A549 (cell line): ENCODE results near the gene SPAG17. TPM values are rescaled to one million over a fixed set of nuclear protein-coding genes. Genes with fewer than 3 reads are reported as not detected.
"Not testable (repeated sequence)": the region's sequence is repeated elsewhere in the genome, so short reads cannot be mapped to it uniquely, and the experiment has no call there.

Experiments used
- ATAC-seq, 2 experiments: fragments of 200-7000 bp in 1 of 2; fragments of >200 bp in 1 of 2; cut with Nextera tagmentation in 1 of 2; cut with Tn5 transposase in 1 of 2; 3 replicates each; pipeline versions ENCODE4 v1.8.0 to v1.9.1; 2018 to 2020; ENCODE audit warnings: mild to moderate bottlenecking in 1 of 2, moderate library complexity in 1 of 2
- CTCF ChIA-PET: fragments of 300-600 bp; sonication (Branson Sonifier 250); formaldehyde crosslinking; extraction: SDS; loops from one replicate; lab custom pipeline; 2021; ENCODE audit warnings: antibody characterized with exemption, inconsistent platforms; lab: Yijun Ruan, JAX
- POLR2A ChIA-PET: fragments of 350-600 bp; formaldehyde crosslinking; extraction: SDS; loops from one replicate; lab custom pipeline; 2021; ENCODE audit warnings: antibody characterized with exemption, inconsistent platforms; lab: Yijun Ruan, JAX
- DNase-seq, 2 experiments: peaks; one replicate each; pipeline versions ENCODE4 v3.0.0 to v3.0.0-alpha.2; 2011 to 2016; ENCODE audit warnings: low read depth in 1 of 2, low spot score in 1 of 2
- FAIRE-seq: peaks from 2 replicates; lab custom pipeline; 2011; peaks lifted over from hg19 to GRCh38; lab: Jason Lieb, UNC
- H3K27ac ChIP-seq, 2 experiments: fragments of >200 bp; sonication (Bioruptor Twin); formaldehyde crosslinking; 3 replicates each; pipeline ENCODE4 v1.5.1; 2016 to 2017
- H3K4me1 ChIP-seq: fragments of >200 bp; sonication (Bioruptor Twin); formaldehyde crosslinking; 3 replicates; pipeline ENCODE4 v1.6.1; 2016
- H3K4me2 ChIP-seq: fragments of >200 bp; sonication (Bioruptor Twin); formaldehyde crosslinking; 3 replicates; pipeline ENCODE4 v1.6.1; 2016
- H3K4me3 ChIP-seq: fragments of >200 bp; sonication (Bioruptor Twin); formaldehyde crosslinking; 3 replicates; pipeline ENCODE4 v1.5.1; 2016
- H3K9me3 ChIP-seq: fragments of >200 bp; sonication (Bioruptor Twin); formaldehyde crosslinking; 3 replicates; pipeline ENCODE4 v1.6.1; 2016
- ATOH8 ChIP-seq: fragments of 250-450 bp; sonication (Bioruptor Pico); IDR thresholded peaks from 2 replicates; pipeline ENCODE4 v1.5.0; 2020; ENCODE audit warnings: low read depth, mild to moderate bottlenecking, moderate library complexity
- CBX2 ChIP-seq: fragments of 200-600 bp; sonication (generic); IDR thresholded peaks from 2 replicates; pipeline ENCODE4 v1.6.1; 2016; ENCODE audit warnings: low read depth, mild to moderate bottlenecking, borderline replicate concordance
- CBX8 ChIP-seq: fragments of 200-600 bp; sonication (generic); IDR thresholded peaks from 2 replicates; pipeline ENCODE4 v1.6.1; 2016
- CTCF ChIP-seq: fragments of >200 bp; sonication (Bioruptor Twin); formaldehyde crosslinking; IDR thresholded peaks from 3 replicates; pipeline ENCODE4 v1.5.1; 2016
- E2F6 ChIP-seq: IDR thresholded peaks from 2 replicates; pipeline ENCODE4 v1.6.1; 2012; ENCODE audit warnings: low read depth, borderline replicate concordance
- ELK1 ChIP-seq: fragments of 150-350 bp; IDR thresholded peaks from 2 replicates; pipeline ENCODE4 v1.6.1; 2014; ENCODE audit warnings: low read depth, mild to moderate bottlenecking, low read length
- FOSB ChIP-seq: fragments of 250-450 bp; sonication (Bioruptor Pico); IDR thresholded peaks from 2 replicates; pipeline ENCODE4 v1.5.0; 2020; ENCODE audit warnings: mild to moderate bottlenecking, moderate library complexity
- FOSL2 ChIP-seq, 2 experiments: fragments of 450-650 bp in 1 of 2; fragments of >200 bp in 1 of 2; sonication (Bioruptor Twin) in 1 of 2; formaldehyde crosslinking; IDR thresholded peaks; 2 replicates each; pipeline versions ENCODE4 v1.5.0 to v1.6.1; 2016 to 2020; ENCODE audit warnings: mild to moderate bottlenecking in 1 of 2, moderate library complexity in 1 of 2
- FOXS1 ChIP-seq: fragments of 250-450 bp; sonication (Bioruptor Pico); IDR thresholded peaks from 2 replicates; pipeline ENCODE4 v1.5.0; 2020; ENCODE audit warnings: mild to moderate bottlenecking, moderate library complexity
- HDAC2 ChIP-seq: fragments of 200-600 bp; sonication (generic); IDR thresholded peaks from 2 replicates; pipeline ENCODE4 v1.6.1; 2016
- HEYL ChIP-seq: fragments of 250-450 bp; sonication (Bioruptor Pico); IDR thresholded peaks from 2 replicates; pipeline ENCODE4 v1.8.0; 2021; ENCODE audit warnings: mild to moderate bottlenecking, moderate library complexity
- HMGXB4 ChIP-seq: fragments of 250-450 bp; sonication (Bioruptor Pico); IDR thresholded peaks from 2 replicates; pipeline ENCODE4 v1.5.0; 2021; ENCODE audit warnings: mild to moderate bottlenecking, moderate library complexity, borderline replicate concordance
- HOXB13 ChIP-seq: fragments of 250-450 bp; sonication (Bioruptor Pico); IDR thresholded peaks from 2 replicates; pipeline ENCODE4 v1.5.0; 2020; ENCODE audit warnings: low read depth, mild to moderate bottlenecking, moderate library complexity
- JUN ChIP-seq, 2 experiments: fragments of >200 bp; sonication (Bioruptor Twin); formaldehyde crosslinking; IDR thresholded peaks; 2 replicates in 1 of 2; 3 replicates in 1 of 2; pipeline ENCODE4 v1.6.1; 2016 to 2017
- JUNB ChIP-seq: fragments of >200 bp; sonication (Bioruptor Twin); formaldehyde crosslinking; IDR thresholded peaks from 2 replicates; pipeline ENCODE4 v1.6.1; 2016
- MYC ChIP-seq: IDR thresholded peaks from 2 replicates; pipeline ENCODE4 v1.6.1; 2012; ENCODE audit warnings: mild to moderate bottlenecking, inconsistent platforms, low read length, improper control_type of control experiment, borderline replicate concordance
- NPAS2 ChIP-seq: fragments of 250-450 bp; sonication (Bioruptor Pico); IDR thresholded peaks from 2 replicates; pipeline ENCODE4 v1.8.0; 2022; ENCODE audit warnings: mild to moderate bottlenecking, moderate library complexity, borderline replicate concordance
- POLR2A ChIP-seq: IDR thresholded peaks from 2 replicates; pipeline ENCODE4 v1.6.1; 2012; ENCODE audit warnings: mild to moderate bottlenecking, low read length
- RAD21 ChIP-seq, 2 experiments: fragments of >200 bp in 1 of 2; sonication (Bioruptor Twin) in 1 of 2; formaldehyde crosslinking in 1 of 2; IDR thresholded peaks in 1 of 2; conservative IDR thresholded peaks in 1 of 2; 2 replicates in 1 of 2; 3 replicates in 1 of 2; pipeline ENCODE4 v1.6.1; 2012 to 2018; ENCODE audit warnings: inconsistent platforms in 1 of 2
- SMC3 ChIP-seq: fragments of >200 bp; sonication (Bioruptor Twin); formaldehyde crosslinking; IDR thresholded peaks from 3 replicates; pipeline ENCODE4 v1.6.1; 2018; ENCODE audit warnings: inconsistent platforms
- TP53 ChIP-seq: fragments of 250-450 bp; sonication (Bioruptor Pico); IDR thresholded peaks from 2 replicates; pipeline ENCODE4 v1.5.0; 2021; ENCODE audit warnings: mild to moderate bottlenecking, moderate library complexity
- USF2 ChIP-seq: fragments of 450-650 bp; IDR thresholded peaks from 2 replicates; pipeline ENCODE4 v1.6.1; 2014; ENCODE audit warnings: antibody characterized with exemption
- ZC3H11A ChIP-seq: fragments of 450-650 bp; IDR thresholded peaks from 2 replicates; pipeline ENCODE4 v1.6.1; 2014; ENCODE audit warnings: antibody characterized with exemption, mild to moderate bottlenecking
- ZFP36 ChIP-seq: fragments of 450-650 bp; IDR thresholded peaks from 2 replicates; pipeline ENCODE4 v1.6.1; 2014; ENCODE audit warnings: borderline replicate concordance; ENCODE audit not compliant: partially characterized antibody
- WGBS: methylation state at CpG from one replicate; pipeline ENCODE4 v1.1.6; 2017; ENCODE audit errors: missing lambda C conversion rate; 5-methylcytosine and 5-hydroxymethylcytosine counted together
- polyA plus RNA-seq, 4 experiments: library from polyadenylated mRNA; depleted of rRNA in 3 of 4; stranded (reverse); fragments of >200 nt; fragmentation: RNase III in 1 of 4; extraction: RNeasy Plus Mini Kit Qiagen cat#74134 plus additional on column Dnase treatment in 1 of 4; gene quantifications; 2 replicates in 3 of 4; 3 replicates in 1 of 4; pipeline ENCODE4 v1.2.3, GENCODE V29; 2011 to 2017

SPAG17 gene
- polyA plus RNA-seq, 2 of the 4 experiments (the other 2 are of a cell fraction): 0.13 TPM; not detected in 1

- FAIRE-seq (no peak), ATAC-seq (no peak), DNase-seq (no peak)
- TF ChIP-seq FOSL2 (IDR thresholded peaks at IDR 0.05) (no peak), FOSL2 (CRISPR knock-in tag; IDR thresholded peaks at IDR 0.05) (no peak), HMGXB4 (CRISPR knock-in tag) (no peak), HDAC2 (no peak), RAD21 (conservative IDR thresholded peaks at IDR 0.05 in 1 of 2, IDR thresholded peaks at IDR 0.05 in 1 of 2) (no peak), ZC3H11A (no peak), MYC (no peak), ATOH8 (CRISPR knock-in tag) (no peak), JUN (IDR thresholded peaks at IDR 0.05) (no peak), TP53 (CRISPR knock-in tag) (no peak), CBX8 (no peak), USF2 (no peak), FOSB (CRISPR knock-in tag) (no peak), E2F6 (no peak), HEYL (no peak), ELK1 (no peak), FOXS1 (CRISPR knock-in tag) (no peak)
- Histone ChIP-seq H3K27ac (no peak overlapping the region), H3K9me3 (no peaks in the 10 kb centered on the region), H3K4me3 (no peak overlapping the region), H3K4me1 (peaks cover 19% of the 10 kb centered on the region), H3K4me2 (no peak overlapping the region)
- 95% methylated on average over 3 of the region's 3 CpGs for WGBS
- POLR2A ChIA-PET: no interaction called here
- CTCF ChIA-PET: no interaction called here
Measured at GRCh38 chr1:117925981-117926380, 259.0 kb downstream of the SPAG17 start.

GRCh38 chr1:117922717-117923116 is 262.3 kb downstream of the SPAG17 start:
- H3K9me3 ChIP-seq, H3K27ac ChIP-seq, H3K4me3 ChIP-seq, ATAC-seq, POLR2A ChIA-PET, FAIRE-seq, CTCF ChIA-PET: not testable (repeated sequence)
- WGBS: 44% methylated on average over 7 of the region's 7 CpGs
- Histone ChIP-seq H3K4me2 (peak overlapping the region; percentile 29; the same call in 2 of the 3 replicates), H3K4me1 (peaks cover 11% of the 10 kb centered on the region; the same call in 2 of the 3 replicates)
- peak in 1 of 2 experiments; percentile 12 for DNase-seq

- FAIRE-seq (no peak), ATAC-seq (no peak), DNase-seq (no peak)
- Histone ChIP-seq H3K27ac (no peak overlapping the region), H3K9me3 (no peaks in the 10 kb centered on the region), H3K4me1 (peaks cover 7% of the 10 kb centered on the region; the same call in 2 of the 3 replicates), H3K4me2 (no peak overlapping the region), H3K4me3 (no peak overlapping the region)
- WGBS: 83% methylated on average over 2 of the region's 2 CpGs
- ChIA-PET CTCF (no interaction called here), POLR2A (no interaction called here)
- TF ChIP-seq JUNB: no peak
- no peak for TF ChIP-seq NPAS2 (CRISPR knock-in tag)
- no peak for TF ChIP-seq CTCF
- TF ChIP-seq CBX2: no peak
- no peak for TF ChIP-seq SMC3
- no peak for TF ChIP-seq ELK1
- no peak for TF ChIP-seq POLR2A
- TF ChIP-seq RAD21 (conservative IDR thresholded peaks at IDR 0.05 in 1 of 2, IDR thresholded peaks at IDR 0.05 in 1 of 2): no peak
- TF ChIP-seq ZFP36: no peak
- TF ChIP-seq HOXB13 (CRISPR knock-in tag): no peak
- no peak for TF ChIP-seq E2F6
- TF ChIP-seq FOSL2 (IDR thresholded peaks at IDR 0.05): no peak
- TF ChIP-seq FOSL2 (CRISPR knock-in tag; IDR thresholded peaks at IDR 0.05): no peak
Measured at GRCh38 chr1:117921991-117922390, 263.0 kb downstream of the SPAG17 start.
